H9 (cell line): Measurements from ENCODE around the gene DLGAP4. TPM values are rescaled to one million over a fixed set of nuclear protein-coding genes. Genes with fewer than 3 reads are reported as not detected.

Experiments
- DNase-seq: peaks from one replicate; pipeline ENCODE4 v3.0.0-alpha.2; 2017
- H2AFZ ChIP-seq: one replicate; pipeline ENCODE4 v1.6.1; 2013; ENCODE audit warnings: mild to moderate bottlenecking, low read length, control low read depth, moderate library complexity
- H2AK5ac ChIP-seq: 2 replicates; pipeline ENCODE4 v1.6.1; 2013; ENCODE audit warnings: low read length, control low read depth, mixed read lengths; ENCODE audit not compliant: insufficient read length
- H2BK120ac ChIP-seq: one replicate; pipeline ENCODE4 v1.6.1; 2013; ENCODE audit warnings: low read depth, mild to moderate bottlenecking, low read length, control low read depth, inconsistent platforms; ENCODE audit not compliant: poor library complexity, severe bottlenecking
- H2BK12ac ChIP-seq: 2 replicates; pipeline ENCODE4 v1.6.1; 2013; ENCODE audit warnings: low read length, control low read depth, mixed read lengths, low read depth; ENCODE audit not compliant: insufficient read length
- H2BK15ac ChIP-seq: 2 replicates; pipeline ENCODE4 v1.6.1; 2013; ENCODE audit warnings: low read depth, low read length, control low read depth
- H2BK20ac ChIP-seq: one replicate; pipeline ENCODE4 v1.6.1; 2013; ENCODE audit warnings: low read depth, mild to moderate bottlenecking, low read length, control low read depth, inconsistent platforms; ENCODE audit not compliant: poor library complexity, severe bottlenecking
- H2BK5ac ChIP-seq: 2 replicates; pipeline ENCODE4 v1.6.1; 2013; ENCODE audit warnings: low read length, control low read depth, mixed read lengths; ENCODE audit not compliant: insufficient read length
- H3K14ac ChIP-seq: 2 replicates; pipeline ENCODE4 v1.6.1; 2013; ENCODE audit warnings: low read length, control low read depth; ENCODE audit not compliant: insufficient read depth
- H3K18ac ChIP-seq: 2 replicates; pipeline ENCODE4 v1.6.1; 2013; ENCODE audit warnings: low read depth, mild to moderate bottlenecking, mixed read lengths, low read length, control low read depth; ENCODE audit not compliant: insufficient read length
- H3K23ac ChIP-seq: 2 replicates; pipeline ENCODE4 v1.6.1; 2013; ENCODE audit warnings: low read length, control low read depth, mixed read lengths, low read depth; ENCODE audit not compliant: insufficient read length
- H3K23me2 ChIP-seq: 2 replicates; pipeline ENCODE4 v1.6.1; 2013; ENCODE audit warnings: low read depth, mild to moderate bottlenecking, mixed read lengths, low read length, control low read depth; ENCODE audit not compliant: insufficient read length, poor library complexity, severe bottlenecking
- H3K27ac ChIP-seq: 2 replicates; pipeline ENCODE4 v1.5.1; 2013; ENCODE audit warnings: low read length, control low read depth, mixed read lengths, low read depth; ENCODE audit not compliant: insufficient read length
- H3K27me3 ChIP-seq: 2 replicates; pipeline ENCODE4 v1.6.1; 2013; ENCODE audit warnings: low read length, control low read depth, inconsistent platforms; ENCODE audit not compliant: insufficient read depth
- H3K4ac ChIP-seq: 2 replicates; pipeline ENCODE4 v1.6.1; 2013; ENCODE audit warnings: low read depth, mild to moderate bottlenecking, control low read depth, inconsistent platforms, low read length, moderate library complexity
- H3K4me1 ChIP-seq: 2 replicates; pipeline ENCODE4 v1.6.1; 2013; ENCODE audit warnings: low read length, control low read depth, inconsistent platforms; ENCODE audit not compliant: insufficient read depth
- H3K4me2 ChIP-seq: 2 replicates; pipeline ENCODE4 v1.6.1; 2013; ENCODE audit warnings: low read length, control low read depth, mixed read lengths; ENCODE audit not compliant: insufficient read length, insufficient read depth
- H3K56ac ChIP-seq: 2 replicates; pipeline ENCODE4 v1.6.1; 2013; ENCODE audit warnings: low read depth, mild to moderate bottlenecking, mixed read lengths, low read length, control low read depth; ENCODE audit not compliant: insufficient read length
- H3K79me1 ChIP-seq: 2 replicates; pipeline ENCODE4 v1.6.1; 2013; ENCODE audit warnings: low read depth, mild to moderate bottlenecking, moderate library complexity, low read length, control low read depth, inconsistent platforms; ENCODE audit not compliant: insufficient read depth, poor library complexity, severe bottlenecking
- H3K79me2 ChIP-seq: 2 replicates; pipeline ENCODE4 v1.6.1; 2013; ENCODE audit warnings: low read length, control low read depth, inconsistent platforms; ENCODE audit not compliant: insufficient read depth
- H3K9ac ChIP-seq: 2 replicates; pipeline ENCODE4 v1.6.1; 2013; ENCODE audit warnings: low read length, control low read depth, mixed read lengths; ENCODE audit not compliant: insufficient read length; ENCODE audit errors: extremely low read depth
- H3K9me3 ChIP-seq: one replicate; pipeline ENCODE4 v1.6.1; 2013; ENCODE audit warnings: low read depth, low read length, inconsistent platforms; ENCODE audit not compliant: control insufficient read depth
- H3T11ph ChIP-seq: one replicate; pipeline ENCODE4 v1.6.1; 2013; ENCODE audit warnings: mild to moderate bottlenecking, low read length, control low read depth, inconsistent platforms
- H4K20me1 ChIP-seq: one replicate; pipeline ENCODE4 v1.6.1; 2013; ENCODE audit not compliant: control insufficient read depth, insufficient read length, insufficient read depth
- H4K5ac ChIP-seq: 2 replicates; pipeline ENCODE4 v1.6.1; 2013; ENCODE audit warnings: low read depth, mild to moderate bottlenecking, mixed read lengths, low read length, control low read depth; ENCODE audit not compliant: insufficient read length
- H4K8ac ChIP-seq: replicated peaks from 2 replicates; pipeline ENCODE4 v1.6.1; 2013; ENCODE audit warnings: low read length, control low read depth, mixed read lengths, low read depth; ENCODE audit not compliant: insufficient read length
- H4K91ac ChIP-seq: 2 replicates; pipeline ENCODE4 v1.6.1; 2013; ENCODE audit warnings: low read depth, mild to moderate bottlenecking, moderate library complexity, mixed read lengths, low read length, control low read depth; ENCODE audit not compliant: insufficient read length
- H3K27ac Mint-ChIP-seq, 3 experiments: 2 replicates in 2 of 3; 3 replicates in 1 of 3; pipeline ENCODE4 v1.8.0; 2020 to 2021; ENCODE audit warnings: mixed read lengths in 3 of 3, mild to moderate bottlenecking in 1 of 3, moderate library complexity in 1 of 3
- H3K27me3 Mint-ChIP-seq: 2 replicates; pipeline ENCODE4 v1.8.0; 2021; ENCODE audit warnings: low read depth, mild to moderate bottlenecking, moderate library complexity, mixed read lengths
- H3K36me3 Mint-ChIP-seq, 3 experiments: 2 replicates in 2 of 3; 3 replicates in 1 of 3; pipeline ENCODE4 v1.8.0; 2020 to 2021; ENCODE audit warnings: low read depth in 3 of 3, mixed read lengths in 3 of 3; ENCODE audit not compliant: insufficient read depth in 1 of 3
- H3K4me1 Mint-ChIP-seq, 2 experiments: 2 replicates each; pipeline ENCODE4 v1.8.0; 2020; ENCODE audit warnings: mixed read lengths in 2 of 2
- H3K4me3 Mint-ChIP-seq, 2 experiments: 2 replicates in 1 of 2; 3 replicates in 1 of 2; pipeline ENCODE4 v1.8.0; 2020 to 2021; ENCODE audit warnings: mild to moderate bottlenecking in 2 of 2, mixed read lengths in 2 of 2, moderate library complexity in 1 of 2
- H3K9me3 Mint-ChIP-seq, 2 experiments: 2 replicates in 1 of 2; 3 replicates in 1 of 2; pipeline ENCODE4 v1.8.0; 2020; ENCODE audit warnings: mild to moderate bottlenecking in 2 of 2, mixed read lengths in 2 of 2, moderate library complexity in 1 of 2
- WGBS: extraction: QIAGEN DNeasy Blood & Tissue Kit; methylation state at CpG from one replicate; pipeline ENCODE4 v1.1.7; 2013; ENCODE audit warnings: missing lambda C conversion rate, low lambda C conversion rate, mixed read lengths; ENCODE audit not compliant: insufficient read length; ENCODE audit errors: extremely low coverage; 5-methylcytosine and 5-hydroxymethylcytosine counted together
- total RNA-seq: library from RNA; stranded (reverse); gene quantifications from 2 replicates; pipeline ENCODE4 v1.2.1, GENCODE V29; 2021
- TF ChIP-seq, protein P1 (sequence below): fragments of 200-600 bp; sonication (generic); conservative IDR thresholded peaks from 3 replicates; pipeline ENCODE4 v1.8.0; 2021; ENCODE audit warnings: antibody characterized with exemption, mild to moderate bottlenecking

Gene DLGAP4
- total RNA-seq, 1 experiment from 2014 or later: 48.0 TPM

DNA sequence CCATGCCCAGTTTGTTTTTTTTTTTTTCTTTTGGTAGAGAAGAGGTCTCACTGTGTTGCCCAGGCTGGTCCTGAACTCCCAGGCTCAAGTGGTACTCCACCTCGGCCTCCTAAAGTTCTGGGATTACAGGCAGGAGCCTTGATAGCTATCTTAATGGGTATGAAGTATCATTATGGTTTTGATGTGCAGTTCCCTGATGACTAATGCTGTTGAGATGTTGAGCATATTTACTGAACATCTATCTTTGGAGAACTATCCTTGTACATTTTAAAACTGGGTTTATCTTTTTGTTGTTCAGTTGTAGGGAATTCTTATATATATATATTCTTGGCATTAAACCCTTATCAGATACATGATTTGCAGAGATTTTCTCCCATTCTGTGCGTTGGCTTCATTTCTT, 213.8 kb downstream of the DLGAP4 start:
- H3K36me3 Mint-ChIP-seq: peaks cover 0 to 38% (median 31%) of the 10 kb centered on the region in 3 experiments; a peak in 6 of 7 replicates
- H2BK120ac ChIP-seq: no peak overlapping the region
- peaks cover 0 to 3% of the 10 kb centered on the region in 2 experiments; a peak in 2 of 4 replicates for H3K4me1 Mint-ChIP-seq
- no peaks in the 10 kb centered on the region for H4K20me1 ChIP-seq
- no peaks in the 10 kb centered on the region for H3K27me3 Mint-ChIP-seq
- H3K9me3 Mint-ChIP-seq: no peaks in the 10 kb centered on the region
- H2AK5ac ChIP-seq: no peak overlapping the region
- no peaks in the 10 kb centered on the region for H3K27me3 ChIP-seq
- no peak overlapping the region for H2BK12ac ChIP-seq
- H3K4me1 ChIP-seq: no peaks in the 10 kb centered on the region
- H3T11ph ChIP-seq: no peak overlapping the region
- H3K79me2 ChIP-seq: no peaks in the 10 kb centered on the region
- H2BK5ac ChIP-seq: no peak overlapping the region
- no peak overlapping the region for H3K56ac ChIP-seq
- H2AFZ ChIP-seq: no peak overlapping the region
- WGBS: no CpG with 5 or more reads among the region's 2 CpGs
- no peak overlapping the region for H4K5ac ChIP-seq
- H3K23ac ChIP-seq: no peak overlapping the region
- H2BK15ac ChIP-seq: no peak overlapping the region
- no peak overlapping the region for H4K91ac ChIP-seq
- H3K79me1 ChIP-seq: no peaks in the 10 kb centered on the region
- H3K23me2 ChIP-seq: no peaks in the 10 kb centered on the region
- no peak for DNase-seq
- H3K9ac ChIP-seq: no peak overlapping the region
- no peak overlapping the region for H3K27ac Mint-ChIP-seq
- H3K27ac ChIP-seq: no peak overlapping the region
- H3K4me3 Mint-ChIP-seq: no peak overlapping the region
- H3K14ac ChIP-seq: no peak overlapping the region
- H4K8ac ChIP-seq: no peak overlapping the region
- H2BK20ac ChIP-seq: no peak overlapping the region
- H3K4ac ChIP-seq: no peak overlapping the region
- TF ChIP-seq, protein P1, sequence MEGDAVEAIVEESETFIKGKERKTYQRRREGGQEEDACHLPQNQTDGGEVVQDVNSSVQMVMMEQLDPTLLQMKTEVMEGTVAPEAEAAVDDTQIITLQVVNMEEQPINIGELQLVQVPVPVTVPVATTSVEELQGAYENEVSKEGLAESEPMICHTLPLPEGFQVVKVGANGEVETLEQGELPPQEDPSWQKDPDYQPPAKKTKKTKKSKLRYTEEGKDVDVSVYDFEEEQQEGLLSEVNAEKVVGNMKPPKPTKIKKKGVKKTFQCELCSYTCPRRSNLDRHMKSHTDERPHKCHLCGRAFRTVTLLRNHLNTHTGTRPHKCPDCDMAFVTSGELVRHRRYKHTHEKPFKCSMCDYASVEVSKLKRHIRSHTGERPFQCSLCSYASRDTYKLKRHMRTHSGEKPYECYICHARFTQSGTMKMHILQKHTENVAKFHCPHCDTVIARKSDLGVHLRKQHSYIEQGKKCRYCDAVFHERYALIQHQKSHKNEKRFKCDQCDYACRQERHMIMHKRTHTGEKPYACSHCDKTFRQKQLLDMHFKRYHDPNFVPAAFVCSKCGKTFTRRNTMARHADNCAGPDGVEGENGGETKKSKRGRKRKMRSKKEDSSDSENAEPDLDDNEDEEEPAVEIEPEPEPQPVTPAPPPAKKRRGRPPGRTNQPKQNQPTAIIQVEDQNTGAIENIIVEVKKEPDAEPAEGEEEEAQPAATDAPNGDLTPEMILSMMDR: no peak
- H3K4me2 ChIP-seq: no peak overlapping the region
- H3K18ac ChIP-seq: no peak overlapping the region
- no peaks in the 10 kb centered on the region for H3K9me3 ChIP-seq
